HepG2 (cell line): Measurements from ENCODE around the gene PMS1.

Experiments used
- CHCHD3 ChIP-seq: sonication (generic); formaldehyde crosslinking; IDR thresholded peaks from 2 replicates; pipeline ENCODE4 v1.8.0; 2022; ENCODE audit warnings: mild to moderate bottlenecking, missing genetic modification reagents, moderate library complexity
- ZNF230 ChIP-seq: sonication (generic); formaldehyde crosslinking; IDR thresholded peaks from 2 replicates; pipeline ENCODE4 v1.4.0; 2020; ENCODE audit warnings: mild to moderate bottlenecking, missing genetic modification reagents

DNA sequence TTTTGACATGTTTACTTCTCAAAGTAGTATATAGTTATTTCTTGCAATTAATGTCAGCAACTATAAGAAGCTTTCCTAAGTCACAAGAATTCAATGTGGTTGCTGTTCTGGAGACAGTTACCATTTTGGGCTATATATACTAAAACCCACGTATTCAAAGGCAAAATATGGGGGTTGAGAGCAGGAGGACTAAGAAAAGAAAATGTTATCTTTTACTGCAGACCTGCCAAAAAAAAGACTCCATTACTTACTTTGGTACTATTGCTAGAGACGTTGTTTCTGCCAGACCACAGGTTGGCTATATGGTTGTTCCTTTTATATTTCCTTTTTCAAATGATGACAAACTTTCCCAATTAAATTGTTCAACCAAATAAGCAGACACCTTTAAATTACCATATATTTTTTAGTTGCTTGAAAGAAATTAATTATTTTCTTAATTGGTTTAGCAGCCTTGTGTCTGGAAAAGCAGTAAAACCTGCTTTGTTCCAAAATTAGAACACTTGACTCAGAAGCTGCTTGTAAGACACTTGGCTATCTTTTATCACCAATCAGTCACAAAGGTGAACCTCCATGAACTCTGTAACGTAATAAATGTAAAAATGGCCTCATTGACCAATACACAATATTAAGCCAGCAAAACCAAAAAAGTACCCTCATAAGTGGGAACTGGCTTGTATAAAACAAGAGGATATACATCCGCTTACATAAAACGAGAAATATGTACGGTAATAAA lies 13.5 kb upstream of the PMS1 start:
- TF ChIP-seq ZNF230 (no peak), CHCHD3 (CRISPR knock-in tag) (no peak)
